ENCODE data around the gene FGF18. TPM values are rescaled to one million over a fixed set of nuclear protein-coding genes. Genes with fewer than 3 reads are reported as not detected.

Gene FGF18
- total RNA-seq, 6 donors from 2014 or later: 0.44 to 4.6 (median 1.4) TPM

DNA sequence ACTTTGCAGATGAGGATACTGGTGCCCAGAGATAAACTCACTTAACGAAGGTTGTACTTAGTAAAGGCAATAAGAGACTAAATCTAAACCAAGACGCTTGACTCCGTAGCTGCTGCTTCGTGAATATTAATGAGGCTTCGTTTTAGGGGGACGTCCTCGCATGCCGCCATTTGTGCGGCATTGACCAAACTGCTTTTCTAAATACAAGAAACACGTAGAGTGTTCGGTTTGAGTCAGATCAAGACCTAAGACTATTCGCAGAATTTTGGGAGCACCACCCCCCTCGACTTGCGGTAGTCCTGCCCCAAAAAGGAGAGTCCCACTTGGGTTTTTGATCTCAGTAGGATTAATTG, 30.7 kb upstream of the FGF18 start:
- H3K36me3 ChIP-seq: peaks cover 7 to 30% (median 19%) of the 10 kb centered on the region in 4 donors
- no peak for TF ChIP-seq EP300 (IDR thresholded peaks at IDR 0.05)
- no peak for TF ChIP-seq POLR2A (IDR thresholded peaks at IDR 0.05)
- TF ChIP-seq CTCF (IDR thresholded peaks at IDR 0.05): no peak
- TF ChIP-seq POLR2AphosphoS5 (IDR thresholded peaks at IDR 0.05): no peak
- H3K27me3 ChIP-seq: no peaks in the 10 kb centered on the region
- H3K27ac ChIP-seq: peak overlapping the region in 3 of 4 donors; percentile 89 to 95 (median 90)
- DNase-seq: no peak
- H3K4me1 ChIP-seq: peaks cover 20 to 47% (median 30%) of the 10 kb centered on the region in 4 donors
- WGBS, 2 donors: 6 to 13% methylated on average over 14 of the region's 14 CpGs
- ATAC-seq (ENCODE audit: low FRiP score in 2 of 2): no peak
- peak overlapping the region; percentile 81 to 96 (median 90) for H3K4me3 ChIP-seq
- no peaks in the 10 kb centered on the region for H3K9me3 ChIP-seq

DNA sequence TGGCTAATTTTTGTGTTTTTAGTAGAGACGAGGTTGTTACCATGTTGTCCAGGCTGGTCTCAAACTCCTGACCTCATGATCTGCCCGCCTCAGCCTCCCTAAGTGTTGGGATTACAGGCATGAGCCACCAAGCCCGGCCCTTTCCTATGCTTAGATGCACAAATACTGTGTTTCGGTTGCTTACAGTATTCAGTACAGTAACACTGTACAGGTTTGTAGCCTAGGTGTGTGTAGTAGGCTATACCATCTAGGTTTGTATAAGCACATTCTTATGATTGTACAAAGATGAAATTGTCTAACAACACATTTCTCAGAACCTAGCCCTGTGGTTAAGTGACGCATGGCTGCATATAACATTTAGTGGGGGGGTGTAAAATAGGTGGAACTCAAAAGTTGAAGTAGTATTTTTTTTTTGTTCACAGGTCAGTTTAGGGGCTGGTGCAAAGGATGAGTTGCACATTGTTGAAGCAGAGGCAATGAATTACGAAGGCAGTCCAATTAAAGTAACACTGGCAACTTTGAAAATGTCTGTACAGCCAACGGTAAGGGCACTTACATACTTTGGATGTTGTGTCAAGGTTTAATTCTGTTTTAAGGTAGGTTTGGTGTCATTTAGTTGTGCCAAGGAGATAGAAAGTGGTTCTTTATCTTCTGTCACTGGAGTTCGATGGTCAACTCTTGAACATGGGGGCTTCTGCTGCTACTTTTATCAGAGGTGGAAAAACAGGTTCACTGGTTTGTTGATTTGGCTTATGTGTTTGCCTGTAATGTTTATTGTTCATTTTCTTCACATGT, 28.4 kb upstream of the FGF18 start:
- H3K4me3 ChIP-seq: peak overlapping the region in 1 of 4 donors; percentile 96
- H3K27me3 ChIP-seq: no peaks in the 10 kb centered on the region
- peaks cover 13 to 53% (median 39%) of the 10 kb centered on the region in 4 donors for H3K36me3 ChIP-seq
- no peak for ATAC-seq (ENCODE audit: low FRiP score in 2 of 2)
- peaks cover 20 to 47% (median 30%) of the 10 kb centered on the region in 4 donors for H3K4me1 ChIP-seq
- DNase-seq: no peak
- TF ChIP-seq POLR2A (IDR thresholded peaks at IDR 0.05): no peak
- TF ChIP-seq CTCF (IDR thresholded peaks at IDR 0.05): no peak
- TF ChIP-seq POLR2AphosphoS5 (IDR thresholded peaks at IDR 0.05): no peak
- TF ChIP-seq EP300 (IDR thresholded peaks at IDR 0.05): no peak
- H3K27ac ChIP-seq: no peak overlapping the region
- WGBS, 2 donors: 71 to 73% methylated on average over 8 of the region's 8 CpGs
- no peaks in the 10 kb centered on the region for H3K9me3 ChIP-seq

DNA sequence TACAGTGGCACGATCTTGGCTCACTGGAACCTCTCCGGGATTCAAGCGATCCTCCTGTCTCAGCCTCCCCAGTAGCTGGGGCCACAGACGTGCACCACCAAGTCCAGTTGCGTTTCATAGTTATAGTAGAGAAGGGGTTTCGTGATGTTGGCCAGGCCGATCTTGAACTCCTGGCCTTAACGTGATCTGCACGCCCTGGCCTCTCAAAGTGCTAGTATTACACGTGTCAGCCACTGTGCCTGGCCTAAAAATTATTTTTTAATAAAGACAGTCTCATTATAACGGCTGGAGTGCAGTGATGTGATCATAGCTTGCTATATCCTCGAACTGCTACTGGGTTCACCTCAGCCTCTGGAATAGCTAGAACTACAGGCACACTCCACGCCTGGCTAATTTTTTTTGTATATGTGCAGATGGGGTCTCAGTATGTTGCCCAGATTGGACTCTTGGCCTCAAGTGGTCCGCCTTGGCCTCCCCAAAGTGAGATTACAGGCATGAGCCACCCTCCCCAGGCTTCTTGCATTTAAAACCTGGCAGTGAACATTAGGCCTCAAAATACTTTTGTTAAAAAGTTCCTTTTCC, 27.4 kb upstream of the FGF18 start:
- Histone ChIP-seq H3K27ac (no peak overlapping the region), H3K27me3 (no peaks in the 10 kb centered on the region), H3K4me1 (peaks cover 17 to 39% (median 27%) of the 10 kb centered on the region in 4 donors), H3K9me3 (no peaks in the 10 kb centered on the region), H3K36me3 (peaks cover 22 to 63% (median 46%) of the 10 kb centered on the region in 4 donors), H3K4me3 (no peak overlapping the region)
- WGBS, 2 donors: 88% methylated on average over 14 of the region's 14 CpGs
- ATAC-seq (ENCODE audit: low FRiP score in 2 of 2) (no peak), DNase-seq (no peak)
- TF ChIP-seq POLR2AphosphoS5 (IDR thresholded peaks at IDR 0.05) (no peak), CTCF (IDR thresholded peaks at IDR 0.05) (no peak), POLR2A (IDR thresholded peaks at IDR 0.05) (no peak), EP300 (IDR thresholded peaks at IDR 0.05) (no peak)

DNA sequence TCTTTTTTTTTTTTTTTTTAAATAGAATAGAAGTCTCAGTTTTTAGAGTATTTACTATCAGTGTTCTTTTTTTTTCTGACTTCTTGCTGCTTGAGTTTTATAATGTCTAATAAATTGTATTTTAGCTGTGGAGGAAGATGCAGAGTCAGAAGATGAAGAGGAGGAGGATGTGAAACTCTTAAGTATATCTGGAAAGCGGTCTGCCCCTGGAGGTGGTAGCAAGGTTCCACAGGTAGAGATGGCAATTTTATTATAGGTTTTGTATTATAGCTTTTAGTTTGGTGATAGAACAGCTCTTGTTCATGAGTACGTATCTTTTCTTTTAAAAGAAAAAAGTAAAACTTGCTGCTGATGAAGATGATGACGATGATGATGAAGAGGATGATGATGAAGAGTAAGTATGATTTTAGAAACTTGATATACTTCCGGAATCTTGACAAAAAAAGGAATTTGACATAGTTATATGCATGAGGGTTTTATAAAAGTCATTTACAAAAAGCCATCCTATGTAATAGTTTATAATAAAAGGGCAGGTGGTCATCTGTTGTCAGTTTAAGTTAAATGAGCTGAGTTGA, 26.8 kb upstream of the FGF18 start:
- ATAC-seq (ENCODE audit: low FRiP score in 2 of 2) (no peak), DNase-seq (no peak)
- no peaks in the 10 kb centered on the region for H3K9me3 ChIP-seq
- no peak overlapping the region for H3K27ac ChIP-seq
- H3K4me1 ChIP-seq: peaks cover 17 to 40% (median 27%) of the 10 kb centered on the region in 4 donors
- no peak for TF ChIP-seq POLR2AphosphoS5 (IDR thresholded peaks at IDR 0.05)
- TF ChIP-seq CTCF (IDR thresholded peaks at IDR 0.05): no peak
- no peak for TF ChIP-seq EP300 (IDR thresholded peaks at IDR 0.05)
- TF ChIP-seq POLR2A (IDR thresholded peaks at IDR 0.05): no peak
- no peaks in the 10 kb centered on the region for H3K27me3 ChIP-seq
- 87 to 88% methylated on average over 4 of the region's 4 CpGs for WGBS, 2 donors
- peaks cover 22 to 69% (median 47%) of the 10 kb centered on the region in 4 donors for H3K36me3 ChIP-seq
- no peak overlapping the region for H3K4me3 ChIP-seq

Data from upper lobe of left lung (tissue), 6 donors.